ENCODE data around the gene ST6GAL1.
"Not testable (repeated sequence)": the region's sequence is repeated elsewhere in the genome, so short reads cannot be mapped to it uniquely, and the experiment has no call there.

Gene ST6GAL1

GRCh38 chr3:186930143-186930640 is at the start of gene ST6GAL1:
Gene ST6GAL1, plus strand, starts transcription at chr3:186930526. Its CDS starts 112,178 bp downstream, at chr3:187042704.
- peak; percentile 28 to 46 for DNase-seq (ENCODE audit: low read depth in 2 of 2)

GRCh38 chr3:186882150-186882524 is 48.2 kb upstream of the ST6GAL1 start:
- DNase-seq (ENCODE audit: low read depth in 2 of 2): no peak

GRCh38 chr3:186882881-186883685 is 47.2 kb upstream of the ST6GAL1 start:
- DNase-seq (ENCODE audit: low read depth in 2 of 2): peak in 1 of 2 donors; percentile 9

GRCh38 chr3:186883686-186884058 is 46.7 kb upstream of the ST6GAL1 start:
- DNase-seq (ENCODE audit: low read depth in 2 of 2): no peak

- DNase-seq (ENCODE audit: low read depth in 2 of 2): not testable (repeated sequence)
These were observed 45.5 kb upstream of the ST6GAL1 start for GRCh38 chr3:186884868-186885267.

GRCh38 chr3:186886202-186886981 is 43.9 kb upstream of the ST6GAL1 start:
- no peak for DNase-seq (ENCODE audit: low read depth in 2 of 2)

GRCh38 chr3:186887507-186887938 is 42.8 kb upstream of the ST6GAL1 start:
- not testable (repeated sequence) for DNase-seq (ENCODE audit: low read depth in 2 of 2)

GRCh38 chr3:186888569-186888968 is 41.8 kb upstream of the ST6GAL1 start:
- DNase-seq (ENCODE audit: low read depth in 2 of 2): no peak

- DNase-seq (ENCODE audit: low read depth in 2 of 2): not testable (repeated sequence)
These were observed 40.6 kb upstream of the ST6GAL1 start for GRCh38 chr3:186889698-186890097.

GRCh38 chr3:186890911-186891310 is 39.4 kb upstream of the ST6GAL1 start:
- no peak for DNase-seq (ENCODE audit: low read depth in 2 of 2)

GRCh38 chr3:186893071-186893470 is 37.3 kb upstream of the ST6GAL1 start:
- not testable (repeated sequence) for DNase-seq (ENCODE audit: low read depth in 2 of 2)

GRCh38 chr3:186895406-186895805 is 34.9 kb upstream of the ST6GAL1 start:
- no peak for DNase-seq (ENCODE audit: low read depth in 2 of 2)

- DNase-seq (ENCODE audit: low read depth in 2 of 2): no peak
These were observed 34.3 kb upstream of the ST6GAL1 start for GRCh38 chr3:186896006-186896405.

- DNase-seq (ENCODE audit: low read depth in 2 of 2): no peak
These were observed 33.5 kb upstream of the ST6GAL1 start for GRCh38 chr3:186896875-186897274.

- DNase-seq (ENCODE audit: low read depth in 2 of 2): no peak
These were observed 29.1 kb upstream of the ST6GAL1 start for GRCh38 chr3:186901135-186901734.

GRCh38 chr3:186902154-186902553 is 28.2 kb upstream of the ST6GAL1 start:
- DNase-seq (ENCODE audit: low read depth in 2 of 2): no peak

- DNase-seq (ENCODE audit: low read depth in 2 of 2): no peak
These were observed 27.6 kb upstream of the ST6GAL1 start for GRCh38 chr3:186902713-186903112.

GRCh38 chr3:186903676-186904075 is 26.6 kb upstream of the ST6GAL1 start:
- DNase-seq (ENCODE audit: low read depth in 2 of 2): not testable (repeated sequence)

- DNase-seq (ENCODE audit: low read depth in 2 of 2): not testable (repeated sequence)
These were observed 23.3 kb upstream of the ST6GAL1 start for GRCh38 chr3:186907075-186907474.

- DNase-seq (ENCODE audit: low read depth in 2 of 2): peak; percentile 45 to 65
These were observed 21.1 kb upstream of the ST6GAL1 start for GRCh38 chr3:186909078-186909853.
